Gastroesophageal sphincter (tissue), 4 donors: ENCODE results near the gene MYCT1. TPM values are rescaled to one million over a fixed set of nuclear protein-coding genes. Genes with fewer than 3 reads are reported as not detected.
"Not testable (repeated sequence)": the region's sequence is repeated elsewhere in the genome, so short reads cannot be mapped to it uniquely, and the experiment has no call there.

Source experiments
- ATAC-seq: fragments of 150-250 bp; one replicate; pipeline ENCODE4 v1.9.1; 2016; ENCODE audit warnings: mild to moderate bottlenecking, moderate library complexity
- H3K27ac ChIP-seq, 4 donors: fragments of 200-600 bp; sonication (generic) in 3 of 4; 1 replicate in 3 of 4; 2 replicates in 1 of 4; pipeline ENCODE4 v1.5.1; 2016 to 2019
- H3K27me3 ChIP-seq: fragments of 200-600 bp; sonication (generic); one replicate; pipeline ENCODE4 v1.5.1; 2019
- H3K36me3 ChIP-seq, 2 donors: fragments of 200-600 bp; sonication (generic); one replicate each; pipeline ENCODE4 v1.5.1; 2019; ENCODE audit warnings: control low read depth in 1 of 2
- H3K4me1 ChIP-seq, 3 donors: fragments of 200-600 bp; sonication (generic); 1 replicate in 2 of 3; 2 replicates in 1 of 3; pipeline ENCODE4 v1.5.1; 2016 to 2019; ENCODE audit warnings: control low read depth in 2 of 3
- H3K4me3 ChIP-seq, 2 donors: fragments of 200-600 bp; sonication (generic); one replicate each; pipeline ENCODE4 v1.5.1; 2019; ENCODE audit warnings: mild to moderate bottlenecking in 1 of 2, moderate library complexity in 1 of 2
- H3K9me3 ChIP-seq, 3 donors: fragments of 200-600 bp; sonication (generic); one replicate each; pipeline ENCODE4 v1.5.1; 2017 to 2019; ENCODE audit warnings: control low read depth in 2 of 3
- CTCF ChIP-seq, 4 experiments: fragments of 200-600 bp in 2 of 4; fragments of 450-650 bp in 2 of 4; sonication (generic) in 1 of 4; IDR thresholded peaks; one replicate each; pipeline ENCODE4 v1.5.1; 2017 to 2019; ENCODE audit warnings: antibody characterized with exemption in 4 of 4, mild to moderate bottlenecking in 2 of 4, moderate library complexity in 2 of 4
- EP300 ChIP-seq: sonication (generic); formaldehyde crosslinking; IDR thresholded peaks from one replicate; pipeline ENCODE4 v1.6.1; 2017; ENCODE audit warnings: antibody characterized with exemption, mild to moderate bottlenecking
- POLR2A ChIP-seq, 2 donors: fragments of 450-650 bp; IDR thresholded peaks; one replicate each; pipeline ENCODE4 v1.6.1; 2017; ENCODE audit warnings: antibody characterized with exemption in 2 of 2, mild to moderate bottlenecking in 2 of 2, moderate library complexity in 1 of 2
- POLR2AphosphoS5 ChIP-seq: sonication (generic); formaldehyde crosslinking; IDR thresholded peaks from one replicate; pipeline ENCODE4 v1.6.1; 2017; ENCODE audit warnings: antibody characterized with exemption
- WGBS, 2 donors: methylation state at CpG; one replicate each; pipeline ENCODE4 v1.1.5; 2018; ENCODE audit warnings: low coverage in 1 of 2; 5-methylcytosine and 5-hydroxymethylcytosine counted together
- total RNA-seq, 4 donors: library from RNA; depleted of rRNA; stranded (reverse); fragments of >200 nt; gene quantifications; one replicate each; pipeline ENCODE4 v1.1.0, GENCODE V29; 2016

MYCT1 gene
- total RNA-seq, 4 donors from 2014 or later = 7.9 to 15.2 (median 10.0) TPM

- no peak for TF ChIP-seq POLR2A (IDR thresholded peaks at IDR 0.05)
- TF ChIP-seq POLR2AphosphoS5 = no peak
- no peak for TF ChIP-seq CTCF (IDR thresholded peaks at IDR 0.05)
- TF ChIP-seq EP300 = no peak
- H3K27me3 ChIP-seq = no peaks in the 10 kb centered on the region
- ATAC-seq = no peak
- H3K4me3 ChIP-seq = no peak overlapping the region
- no peaks in the 10 kb centered on the region for H3K4me1 ChIP-seq
- no peaks in the 10 kb centered on the region for H3K36me3 ChIP-seq
- H3K27ac ChIP-seq = no peak overlapping the region
- WGBS, 2 donors = 29 to 58% methylated on average over 4 of the region's 4 CpGs
- no peaks in the 10 kb centered on the region for H3K9me3 ChIP-seq
Measured at GRCh38 chr6:152671171-152671570, 26.5 kb upstream of the MYCT1 start.

GRCh38 chr6:152673236-152673635 is 24.5 kb upstream of the MYCT1 start:
- no peak for TF ChIP-seq EP300
- TF ChIP-seq POLR2AphosphoS5 = no peak
- TF ChIP-seq CTCF (IDR thresholded peaks at IDR 0.05) = no peak
- TF ChIP-seq POLR2A (IDR thresholded peaks at IDR 0.05) = no peak
- no peak overlapping the region for H3K4me3 ChIP-seq
- H3K36me3 ChIP-seq = no peaks in the 10 kb centered on the region
- H3K4me1 ChIP-seq = no peaks in the 10 kb centered on the region
- no peaks in the 10 kb centered on the region for H3K9me3 ChIP-seq
- H3K27ac ChIP-seq = no peak overlapping the region
- H3K27me3 ChIP-seq = no peaks in the 10 kb centered on the region
- ATAC-seq = no peak

DNA sequence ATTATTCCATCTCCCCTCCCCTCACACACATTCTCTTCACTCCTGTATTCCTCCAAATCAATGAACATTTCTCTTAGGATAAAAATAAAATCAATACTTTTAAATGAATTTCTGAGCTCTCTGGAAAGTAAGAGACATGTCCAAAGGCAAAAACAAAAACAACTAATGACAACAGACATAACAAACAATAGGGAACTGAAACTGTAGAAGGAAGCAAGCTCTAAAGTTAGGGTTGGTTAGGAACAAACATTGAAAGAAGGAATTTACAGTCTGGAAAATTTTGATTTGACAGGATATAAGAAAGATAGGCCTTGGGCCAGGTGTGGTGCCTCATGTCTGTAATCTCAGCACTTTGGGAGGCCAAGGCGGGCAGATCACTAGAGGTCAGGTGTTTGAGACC is 17.5 kb upstream of the MYCT1 start:
- ATAC-seq = no peak
- Histone ChIP-seq H3K4me3 (no peak overlapping the region), H3K27ac (no peak overlapping the region), H3K4me1 (no peaks in the 10 kb centered on the region), H3K9me3 (no peaks in the 10 kb centered on the region), H3K27me3 (peaks cover 5% of the 10 kb centered on the region), H3K36me3 (no peaks in the 10 kb centered on the region)
- TF ChIP-seq POLR2AphosphoS5 (no peak), POLR2A (IDR thresholded peaks at IDR 0.05) (no peak), EP300 (no peak), CTCF (IDR thresholded peaks at IDR 0.05) (no peak)
- WGBS, 2 donors = 75 to 80% methylated on average over 1 of the region's 1 CpG

DNA sequence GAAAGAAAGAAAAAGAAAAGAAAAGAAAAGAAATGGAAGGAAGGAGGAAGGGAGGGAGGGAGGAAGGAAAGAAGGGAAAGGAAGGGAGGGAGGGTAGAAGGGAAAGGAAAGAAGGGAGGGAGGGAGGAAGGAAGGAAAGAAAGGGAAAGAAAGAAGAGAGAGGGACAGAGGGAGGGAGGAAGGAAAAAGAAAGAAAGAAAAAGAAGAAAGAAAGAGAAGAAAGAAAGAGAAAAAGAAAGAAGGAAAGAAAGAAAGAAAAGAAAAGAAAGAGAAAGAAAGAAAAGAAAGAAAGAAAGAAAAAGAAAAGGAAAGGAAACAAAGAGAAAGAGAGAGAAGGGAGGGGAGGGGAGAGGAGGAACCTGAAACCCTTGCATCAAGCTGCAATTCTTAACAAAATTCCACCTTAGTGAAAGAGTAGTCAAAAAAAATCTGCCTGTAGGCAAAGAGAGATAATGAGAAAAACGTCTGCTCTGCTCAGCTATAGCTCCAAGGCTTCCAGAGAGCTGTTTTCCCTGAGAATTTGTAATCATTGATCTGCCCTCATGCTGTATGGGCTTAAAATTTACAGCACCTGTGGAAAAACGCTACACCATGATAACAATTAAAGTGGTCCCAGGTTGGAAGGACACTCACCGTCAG is 16.7 kb upstream of the MYCT1 start:
- 18 to 42% methylated on average over 3 of the region's 3 CpGs for WGBS, 2 donors
- H3K4me3 ChIP-seq = no peak overlapping the region

GRCh38 chr6:152682141-152682540 is 15.6 kb upstream of the MYCT1 start:
- TF ChIP-seq POLR2A (IDR thresholded peaks at IDR 0.05) (no peak), EP300 (no peak), CTCF (IDR thresholded peaks at IDR 0.05) (no peak), POLR2AphosphoS5 (no peak)
- H3K4me3 ChIP-seq = no peak overlapping the region
- WGBS, 2 donors = 24 to 29% methylated on average over 6 to 8 of the region's 8 CpGs
- ATAC-seq = no peak
- no peaks in the 10 kb centered on the region for H3K9me3 ChIP-seq
- H3K27me3 ChIP-seq = peaks cover 5% of the 10 kb centered on the region
- no peaks in the 10 kb centered on the region for H3K36me3 ChIP-seq
- H3K4me1 ChIP-seq = no peaks in the 10 kb centered on the region
- no peak overlapping the region for H3K27ac ChIP-seq

More for the DNA sequence above, 16.7 kb upstream of the MYCT1 start:
- no peak for ATAC-seq
- no peaks in the 10 kb centered on the region for H3K4me1 ChIP-seq
- TF ChIP-seq POLR2A (IDR thresholded peaks at IDR 0.05) = no peak
- no peaks in the 10 kb centered on the region for H3K36me3 ChIP-seq
- peaks cover 5% of the 10 kb centered on the region for H3K27me3 ChIP-seq
- no peaks in the 10 kb centered on the region for H3K9me3 ChIP-seq
- no peak overlapping the region for H3K27ac ChIP-seq

- not testable (repeated sequence) for H3K36me3 ChIP-seq, H3K4me3 ChIP-seq, ATAC-seq, H3K27ac ChIP-seq, H3K27me3 ChIP-seq, H3K4me1 ChIP-seq, H3K9me3 ChIP-seq
- 36 to 38% methylated on average over 4 to 8 of the region's 8 CpGs for WGBS, 2 donors
Measured at GRCh38 chr6:152682935-152683334, 14.8 kb upstream of the MYCT1 start.
